Rectal smooth muscle tissue (tissue), 1 donor: ENCODE measurements around the gene MED13.

Source experiments
- H3K27ac ChIP-seq: one replicate; pipeline ENCODE4 v1.7.0; 2013; ENCODE audit warnings: low read depth, low read length, inconsistent platforms
- H3K27me3 ChIP-seq: one replicate; pipeline ENCODE4 v1.7.0; 2013; ENCODE audit warnings: low read length; ENCODE audit not compliant: control insufficient read depth, insufficient read depth
- H3K36me3 ChIP-seq: one replicate; pipeline ENCODE4 v1.7.0; 2013; ENCODE audit warnings: low read length; ENCODE audit not compliant: control insufficient read depth, insufficient read depth
- H3K4me1 ChIP-seq: one replicate; pipeline ENCODE4 v1.7.0; 2013; ENCODE audit warnings: low read length; ENCODE audit not compliant: control insufficient read depth, insufficient read depth
- H3K4me3 ChIP-seq: one replicate; pipeline ENCODE4 v1.7.0; 2013; ENCODE audit warnings: low read length
- H3K9ac ChIP-seq: one replicate; pipeline ENCODE4 v1.7.0; 2013; ENCODE audit warnings: low read length

MED13 gene

DNA sequence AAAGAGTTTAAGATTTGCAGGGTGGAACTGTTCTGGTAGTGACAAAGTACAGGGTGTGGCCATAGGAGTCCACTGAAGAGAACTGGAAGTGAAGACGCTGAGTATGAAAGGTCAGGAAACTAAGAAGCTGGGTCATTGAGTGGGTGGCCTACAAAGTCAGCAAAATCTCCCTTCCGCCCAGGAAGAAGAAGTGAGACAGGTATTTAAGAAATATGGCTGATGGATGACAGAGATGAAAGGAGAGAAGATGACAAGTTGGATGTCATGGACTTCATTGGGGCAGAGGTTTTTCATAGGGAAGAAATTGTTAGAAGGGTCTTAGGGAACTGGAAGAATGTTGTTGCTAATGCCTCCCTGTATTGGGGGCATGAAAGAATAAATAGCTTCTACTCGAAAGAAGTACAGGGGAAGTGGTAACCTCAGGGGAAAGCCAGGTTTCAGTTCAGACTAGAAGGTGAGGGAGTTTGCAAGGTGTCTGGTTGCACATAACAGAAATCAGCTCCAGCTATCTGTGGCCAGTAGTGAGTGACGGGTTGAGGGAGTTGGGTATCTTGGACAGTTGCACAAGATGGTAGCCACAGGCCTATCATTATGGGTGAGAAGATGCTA, 33.6 kb upstream of the MED13 start:
- Histone ChIP-seq H3K36me3 (no peaks in the 10 kb centered on the region), H3K4me1 (no peaks in the 10 kb centered on the region), H3K27me3 (no peaks in the 10 kb centered on the region), H3K9ac (no peak overlapping the region), H3K4me3 (no peak overlapping the region), H3K27ac (no peak overlapping the region)

DNA sequence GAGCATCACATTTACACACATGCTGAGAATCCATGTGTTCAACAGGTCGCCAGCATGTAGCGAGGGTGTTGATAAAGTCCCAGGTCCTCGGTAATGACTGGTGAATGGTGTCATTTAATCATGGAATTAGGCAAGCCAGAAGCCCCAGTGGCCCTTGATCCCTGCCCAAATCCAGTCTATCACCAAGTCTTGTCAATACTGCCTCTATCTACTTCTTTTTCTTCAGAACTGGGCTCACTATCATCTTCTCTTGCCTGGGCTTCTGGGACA, 31.3 kb upstream of the MED13 start:
- Histone ChIP-seq H3K4me3 (no peak overlapping the region), H3K27me3 (no peaks in the 10 kb centered on the region), H3K4me1 (no peaks in the 10 kb centered on the region), H3K9ac (no peak overlapping the region), H3K36me3 (no peaks in the 10 kb centered on the region), H3K27ac (no peak overlapping the region)

DNA sequence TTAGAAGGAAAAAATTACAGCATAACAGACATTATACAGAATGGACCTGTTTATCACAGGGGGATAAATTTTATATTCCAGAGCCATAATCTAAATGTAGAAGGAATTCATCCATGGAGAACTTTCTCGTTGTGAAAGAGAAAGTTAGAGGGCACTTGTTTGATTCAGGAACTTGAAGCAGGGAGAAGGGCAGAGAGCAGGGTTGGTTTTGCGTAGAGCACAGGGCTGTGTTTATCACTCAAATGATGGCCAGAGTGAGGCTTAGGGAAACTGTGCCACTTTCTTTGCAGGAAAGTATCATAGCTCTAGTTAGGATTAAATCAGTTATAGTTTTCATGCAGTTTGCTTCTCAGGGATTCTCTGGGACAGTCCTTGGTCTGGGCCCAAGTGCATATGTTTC, 29.1 kb upstream of the MED13 start:
- no peaks in the 10 kb centered on the region for H3K36me3 ChIP-seq
- H3K9ac ChIP-seq: no peak overlapping the region
- no peak overlapping the region for H3K27ac ChIP-seq

DNA sequence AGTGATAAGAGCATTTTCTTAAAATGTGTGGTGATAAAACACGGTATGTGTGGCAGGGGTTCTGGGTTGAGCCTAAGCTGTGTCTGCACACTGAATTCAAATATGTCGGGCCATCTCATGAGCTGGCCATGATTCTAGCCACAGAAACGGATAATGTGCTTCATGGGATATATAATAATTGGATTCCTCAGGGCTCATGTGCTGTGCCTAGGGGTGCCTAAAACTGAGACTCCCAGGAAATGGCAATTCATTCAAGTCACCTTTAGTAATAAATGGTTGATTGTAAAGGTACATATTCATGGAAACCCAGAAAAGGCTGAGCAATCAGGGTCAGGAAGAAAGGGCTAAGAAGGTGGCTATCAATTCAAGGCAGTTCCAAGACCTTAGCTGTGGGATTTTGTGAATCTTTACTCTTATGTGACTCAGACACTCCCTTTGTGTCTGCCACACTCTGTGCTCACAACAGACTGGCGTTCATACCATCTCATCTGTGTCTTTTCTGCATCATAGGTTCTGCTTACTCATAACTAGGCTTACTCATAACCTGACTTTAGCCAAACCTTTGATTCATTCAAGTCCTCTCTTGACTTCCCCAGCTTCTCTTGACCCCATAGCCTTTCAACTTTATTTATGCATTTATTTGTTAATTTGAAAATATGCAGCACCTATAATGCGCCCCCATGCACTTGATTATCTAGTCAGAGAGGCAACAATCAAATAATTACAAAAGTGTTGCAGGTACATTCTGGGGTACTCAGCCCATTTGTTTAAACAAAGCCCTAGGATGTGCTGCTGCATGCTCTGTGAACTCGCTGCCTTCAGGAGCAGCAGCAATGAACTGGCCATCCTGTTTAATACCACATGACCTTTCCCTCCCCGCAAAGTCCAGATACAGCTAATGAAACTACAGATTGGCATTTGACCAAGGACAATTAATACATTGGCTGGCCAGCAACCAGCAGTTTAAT, 28.4 kb upstream of the MED13 start:
- Histone ChIP-seq H3K36me3 (no peaks in the 10 kb centered on the region), H3K4me3 (no peak overlapping the region), H3K4me1 (no peaks in the 10 kb centered on the region), H3K27me3 (no peaks in the 10 kb centered on the region), H3K27ac (no peak overlapping the region), H3K9ac (no peak overlapping the region)

More for the DNA sequence above, 29.1 kb upstream of the MED13 start:
- H3K4me1 ChIP-seq: no peaks in the 10 kb centered on the region
- no peak overlapping the region for H3K4me3 ChIP-seq
- H3K27me3 ChIP-seq: no peaks in the 10 kb centered on the region

DNA sequence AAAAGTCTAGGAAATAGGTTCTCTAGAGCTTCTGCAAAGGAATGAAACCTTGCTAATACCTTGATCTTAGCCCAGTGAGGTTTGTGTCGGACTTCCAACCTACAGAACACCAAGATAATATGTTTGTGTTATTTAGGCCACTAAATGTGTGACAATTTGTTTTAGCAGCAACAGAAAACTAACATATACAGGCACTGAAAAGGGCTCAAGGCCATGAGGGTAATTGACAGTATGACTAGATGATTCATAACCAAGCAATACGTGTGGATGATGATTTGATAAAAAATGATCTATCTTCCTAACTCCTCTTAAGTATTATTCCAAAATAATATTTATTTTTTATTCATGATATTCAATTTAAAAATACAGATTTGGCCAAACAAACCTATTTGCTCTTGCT, 27.7 kb upstream of the MED13 start:
- no peaks in the 10 kb centered on the region for H3K4me1 ChIP-seq
- no peak overlapping the region for H3K27ac ChIP-seq
- H3K9ac ChIP-seq: no peak overlapping the region
- H3K27me3 ChIP-seq: no peaks in the 10 kb centered on the region
- no peak overlapping the region for H3K4me3 ChIP-seq
- no peaks in the 10 kb centered on the region for H3K36me3 ChIP-seq

DNA sequence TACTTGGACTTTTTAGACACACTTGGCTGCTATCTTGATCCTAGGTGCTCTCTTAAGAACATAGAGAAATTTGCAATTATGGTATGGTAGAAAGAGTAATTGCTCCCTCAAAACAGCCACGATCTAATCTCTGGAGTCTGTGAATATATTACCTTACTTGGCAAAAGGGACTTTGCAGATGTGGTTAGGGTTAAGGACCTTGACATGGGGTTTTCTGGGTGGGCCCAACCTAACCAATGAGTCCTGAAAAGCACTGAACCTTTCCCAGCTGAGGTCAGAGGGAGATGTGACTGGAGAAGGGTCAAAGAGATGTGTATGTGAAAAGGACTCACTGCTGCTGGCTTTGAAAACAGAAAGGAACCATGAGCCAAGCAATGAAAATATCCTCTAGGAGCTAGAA, 26.7 kb upstream of the MED13 start:
- no peak overlapping the region for H3K27ac ChIP-seq
- H3K4me1 ChIP-seq: no peaks in the 10 kb centered on the region
- no peak overlapping the region for H3K9ac ChIP-seq
- no peaks in the 10 kb centered on the region for H3K27me3 ChIP-seq
- no peaks in the 10 kb centered on the region for H3K36me3 ChIP-seq
- H3K4me3 ChIP-seq: no peak overlapping the region

DNA sequence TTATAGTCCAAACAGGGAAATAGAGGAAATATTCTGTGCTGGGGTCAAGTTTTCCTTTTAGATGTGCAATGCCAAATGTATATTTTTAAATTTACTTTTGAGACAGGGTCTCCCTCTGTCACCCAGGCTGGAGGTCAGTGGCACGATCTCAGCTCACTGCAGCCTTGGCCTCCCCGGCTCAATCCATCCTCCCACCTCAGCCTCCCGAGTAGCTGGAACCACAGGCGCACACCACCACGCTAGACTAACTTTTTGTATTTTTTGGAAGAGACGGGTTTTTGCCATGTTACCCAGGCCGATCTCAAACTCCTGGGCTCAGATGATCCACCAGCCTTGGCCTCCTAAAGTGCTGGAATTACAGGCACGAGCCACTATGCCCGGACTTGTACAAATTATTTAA, 25.8 kb upstream of the MED13 start:
- Histone ChIP-seq H3K9ac (no peak overlapping the region), H3K4me1 (no peaks in the 10 kb centered on the region), H3K36me3 (no peaks in the 10 kb centered on the region), H3K27me3 (no peaks in the 10 kb centered on the region), H3K4me3 (no peak overlapping the region), H3K27ac (no peak overlapping the region)

DNA sequence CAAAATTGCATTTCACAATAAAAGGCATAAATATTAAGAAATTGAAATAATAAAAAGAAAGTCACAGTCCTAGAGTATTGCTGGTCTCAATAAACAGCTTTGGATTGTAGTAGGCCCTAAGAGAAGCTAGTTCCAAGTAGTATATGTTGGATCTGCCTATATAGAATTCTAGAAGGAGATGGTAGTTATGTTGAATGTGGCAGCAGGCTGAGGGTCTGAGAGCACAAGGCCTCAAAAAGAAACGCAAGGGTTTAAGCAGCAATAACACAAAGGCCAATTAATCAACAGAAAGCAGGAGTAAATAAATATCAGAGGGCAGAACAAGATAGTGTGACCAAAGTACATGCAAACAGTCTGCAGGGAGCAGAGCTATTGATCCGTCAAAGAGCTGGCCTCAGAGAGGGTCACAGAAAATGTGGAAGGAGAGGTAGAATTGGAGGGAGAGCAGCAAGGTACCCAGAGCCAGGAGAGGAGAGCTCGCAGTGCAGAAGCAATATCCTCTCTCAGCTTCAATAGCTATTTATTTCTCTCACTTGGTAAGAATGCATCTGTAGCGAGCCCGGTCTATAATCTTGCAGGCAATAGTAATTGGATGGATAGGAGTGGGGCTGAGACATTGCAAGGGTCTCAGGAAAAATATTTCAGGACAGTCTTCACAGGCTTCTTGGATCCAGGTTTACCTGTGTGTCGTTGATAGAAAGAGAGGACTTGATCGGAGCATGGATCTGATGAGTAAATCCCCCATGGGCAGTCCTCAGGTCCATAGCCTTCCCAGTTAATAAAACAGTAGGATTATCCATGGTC, 25.1 kb upstream of the MED13 start:
- H3K4me3 ChIP-seq: no peak overlapping the region
- no peak overlapping the region for H3K9ac ChIP-seq
- H3K36me3 ChIP-seq: no peaks in the 10 kb centered on the region
- H3K27ac ChIP-seq: no peak overlapping the region
- H3K4me1 ChIP-seq: no peaks in the 10 kb centered on the region
- no peaks in the 10 kb centered on the region for H3K27me3 ChIP-seq

DNA sequence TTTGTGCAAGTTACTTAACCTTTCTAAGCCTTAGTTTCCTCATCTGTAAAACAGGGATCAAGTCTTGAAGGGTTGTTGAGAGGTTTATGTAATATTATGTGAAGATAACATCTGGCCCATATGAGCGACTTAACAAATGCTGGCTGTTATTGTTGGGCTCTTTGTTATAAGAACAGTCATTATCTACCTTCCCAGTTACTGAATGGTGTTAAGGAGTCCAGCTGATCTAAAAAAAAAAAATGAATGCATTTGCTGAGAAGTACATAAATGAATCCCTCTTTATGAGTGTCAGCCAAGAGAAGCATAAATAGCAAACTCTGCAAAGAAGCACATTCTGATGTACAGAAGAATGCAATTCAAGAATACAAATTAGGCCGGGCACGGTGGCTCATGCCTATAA, 24.3 kb upstream of the MED13 start:
- no peaks in the 10 kb centered on the region for H3K27me3 ChIP-seq
- no peak overlapping the region for H3K4me3 ChIP-seq
- no peaks in the 10 kb centered on the region for H3K4me1 ChIP-seq
- no peak overlapping the region for H3K27ac ChIP-seq
- H3K9ac ChIP-seq: no peak overlapping the region
- H3K36me3 ChIP-seq: no peaks in the 10 kb centered on the region

DNA sequence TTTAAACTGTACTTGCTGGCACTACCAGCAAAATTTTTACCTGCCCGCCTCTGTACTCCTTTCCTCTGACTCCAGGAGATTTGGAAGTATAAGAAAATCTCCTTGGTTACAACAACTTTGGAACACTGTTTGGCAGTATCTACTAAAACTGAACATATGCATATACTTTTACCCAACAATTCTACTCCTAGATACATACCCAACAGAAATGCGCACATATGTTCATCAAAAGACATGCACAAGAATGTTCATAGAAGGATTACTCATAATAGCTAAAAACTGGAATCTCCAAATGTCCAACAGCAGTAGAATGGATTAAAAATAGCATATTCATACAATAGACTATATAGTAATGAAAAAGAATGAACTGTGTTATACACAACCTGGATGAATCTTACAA, 21.7 kb upstream of the MED13 start:
- Histone ChIP-seq H3K9ac (no peak overlapping the region), H3K27me3 (no peaks in the 10 kb centered on the region), H3K27ac (no peak overlapping the region), H3K4me3 (no peak overlapping the region), H3K4me1 (no peaks in the 10 kb centered on the region), H3K36me3 (no peaks in the 10 kb centered on the region)

DNA sequence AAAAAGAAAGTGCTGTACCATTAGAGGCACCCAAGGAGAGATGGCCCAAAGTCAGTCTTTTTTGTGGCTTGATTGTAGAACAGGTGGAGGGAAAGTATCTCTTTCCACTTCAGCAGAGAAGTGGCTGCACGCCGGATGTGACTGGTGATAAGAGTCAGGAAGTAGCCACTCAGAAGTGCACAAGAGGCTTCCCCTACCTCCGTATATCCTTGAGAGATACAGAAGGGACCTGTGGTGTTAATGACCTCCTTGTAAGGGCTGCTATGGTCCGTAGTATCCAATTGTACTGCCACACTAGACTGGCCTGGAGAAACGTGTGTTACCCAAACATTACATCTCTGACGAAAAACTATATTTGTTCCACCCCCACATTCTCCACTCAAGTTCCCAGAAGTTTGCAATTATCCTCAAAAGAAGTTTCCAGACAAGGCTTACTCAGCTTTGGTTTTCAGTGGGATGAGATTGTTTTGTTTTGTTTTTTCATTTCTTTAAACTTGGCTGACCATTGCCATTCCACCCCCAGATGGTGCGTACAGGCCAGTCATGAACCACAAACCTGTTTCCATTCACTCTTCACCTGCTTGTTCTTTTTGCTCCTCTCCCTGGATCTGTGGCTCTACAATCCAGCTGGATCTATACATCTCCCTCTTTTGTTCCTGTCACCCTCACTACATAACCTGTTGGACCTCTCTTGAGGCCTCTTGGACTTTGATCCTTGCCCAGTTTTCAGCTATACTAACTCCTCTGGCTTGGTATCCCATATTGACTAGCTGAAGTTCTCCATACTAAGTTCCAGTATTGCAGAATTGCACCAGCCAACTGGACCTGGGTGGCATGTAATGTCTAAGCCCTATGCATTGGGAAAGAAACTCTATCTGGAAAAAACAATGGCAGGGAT, 20.7 kb upstream of the MED13 start:
- H3K4me1 ChIP-seq: no peaks in the 10 kb centered on the region
- no peak overlapping the region for H3K9ac ChIP-seq
- H3K27me3 ChIP-seq: no peaks in the 10 kb centered on the region
- no peak overlapping the region for H3K4me3 ChIP-seq
- no peak overlapping the region for H3K27ac ChIP-seq
- no peaks in the 10 kb centered on the region for H3K36me3 ChIP-seq

DNA sequence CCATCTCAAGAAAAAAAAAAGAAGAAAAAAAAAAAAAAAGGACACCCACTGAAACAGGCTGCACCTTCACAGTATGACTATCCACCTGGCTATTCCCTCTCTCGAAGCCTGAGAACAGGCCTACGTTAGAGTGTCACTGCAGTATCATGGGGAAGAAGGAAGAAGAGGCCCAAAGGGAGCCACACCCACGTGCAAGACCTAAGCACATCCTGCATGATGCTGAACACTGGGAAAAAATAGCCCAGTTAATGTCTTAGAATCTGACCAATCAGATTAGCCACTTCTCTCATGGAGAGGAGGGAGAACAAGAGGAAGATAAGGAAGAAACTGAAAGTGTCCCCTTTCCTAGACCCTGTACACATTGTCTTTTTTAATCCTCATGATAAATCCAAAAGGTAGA, 19.5 kb upstream of the MED13 start:
- Histone ChIP-seq H3K4me3 (no peak overlapping the region), H3K4me1 (no peaks in the 10 kb centered on the region), H3K27ac (no peak overlapping the region), H3K9ac (no peak overlapping the region), H3K36me3 (no peaks in the 10 kb centered on the region), H3K27me3 (no peaks in the 10 kb centered on the region)
